DLD1 (cell line): ENCODE results near the gene PIP5K1B.

Experiments
- in situ Hi-C: cut with HindIII; loops from 2 replicates; pipeline ENCODE4 v1.10.0; 2017; ENCODE audit warnings: low sequenced_read_pairs

The PIP5K1B gene

DNA sequence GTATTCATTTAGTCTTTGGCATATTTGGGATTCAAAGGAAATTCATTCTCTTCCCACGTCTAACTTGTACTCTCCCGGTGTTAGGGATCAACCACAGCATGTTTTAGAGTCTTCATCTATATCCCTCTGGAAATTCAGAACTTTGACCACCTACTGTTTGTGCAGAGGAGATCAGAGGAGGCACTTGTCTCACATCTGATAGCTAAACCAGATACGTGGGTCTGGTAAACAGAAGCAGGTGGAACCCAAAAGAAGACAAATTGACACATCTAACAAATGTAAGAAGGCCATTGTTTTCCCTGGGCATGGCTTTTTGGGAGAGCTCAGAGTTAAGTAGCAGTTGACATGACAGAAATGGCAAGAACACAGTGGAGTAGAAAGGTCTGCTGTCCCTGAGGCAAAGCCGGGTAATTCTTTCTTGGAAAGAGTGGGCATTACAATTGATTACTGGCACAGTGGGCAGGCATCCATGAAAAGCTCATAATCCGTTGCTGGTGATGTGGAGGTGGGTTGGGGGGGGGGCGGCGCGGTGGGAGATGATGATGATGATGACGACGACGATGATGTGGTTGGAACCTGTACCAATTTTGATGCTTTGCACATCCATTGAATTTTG, 27.5 kb downstream of the PIP5K1B start:
- in situ Hi-C loops, result no loop called here

DNA sequence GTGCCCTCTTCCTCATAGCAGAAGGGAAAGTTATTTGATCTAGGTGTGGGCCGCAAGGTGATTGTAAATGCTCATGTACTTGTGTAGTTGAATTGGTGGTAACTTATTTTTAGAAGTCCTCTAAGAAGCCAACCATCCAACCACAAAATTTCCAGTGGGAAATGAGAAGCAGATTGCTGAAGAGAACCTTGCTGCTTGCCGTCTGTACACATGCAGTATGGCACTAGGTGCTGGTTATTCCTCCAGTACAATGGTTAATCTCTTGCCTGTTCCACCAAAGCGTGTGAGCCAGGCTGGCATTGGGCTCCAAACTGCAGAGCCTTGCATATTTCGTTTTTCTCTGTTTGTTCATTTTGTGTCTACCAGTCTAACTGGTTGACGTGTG, 28.0 kb downstream of the PIP5K1B start:
- in situ Hi-C loops, result no loop called here

DNA sequence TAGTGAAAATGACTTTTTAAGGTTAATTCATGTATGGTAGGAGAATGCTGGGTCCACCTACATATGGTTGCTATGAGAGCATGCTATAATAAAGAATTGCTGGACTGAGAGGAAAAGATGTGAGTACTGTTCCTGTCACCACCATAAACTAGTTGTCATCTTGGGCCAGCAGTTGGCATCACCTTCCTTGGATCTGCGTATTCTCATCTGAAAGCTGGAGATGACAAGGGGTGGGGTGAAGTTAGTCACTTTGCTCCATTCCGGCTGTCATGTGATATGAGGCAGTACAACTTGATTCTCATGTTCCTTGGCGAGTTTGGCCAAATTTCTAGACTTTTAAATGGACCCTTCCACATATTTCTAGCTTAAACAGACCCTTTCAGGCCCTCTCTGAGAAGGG, 33.3 kb downstream of the PIP5K1B start:
- in situ Hi-C loops, result no loop called here

DNA sequence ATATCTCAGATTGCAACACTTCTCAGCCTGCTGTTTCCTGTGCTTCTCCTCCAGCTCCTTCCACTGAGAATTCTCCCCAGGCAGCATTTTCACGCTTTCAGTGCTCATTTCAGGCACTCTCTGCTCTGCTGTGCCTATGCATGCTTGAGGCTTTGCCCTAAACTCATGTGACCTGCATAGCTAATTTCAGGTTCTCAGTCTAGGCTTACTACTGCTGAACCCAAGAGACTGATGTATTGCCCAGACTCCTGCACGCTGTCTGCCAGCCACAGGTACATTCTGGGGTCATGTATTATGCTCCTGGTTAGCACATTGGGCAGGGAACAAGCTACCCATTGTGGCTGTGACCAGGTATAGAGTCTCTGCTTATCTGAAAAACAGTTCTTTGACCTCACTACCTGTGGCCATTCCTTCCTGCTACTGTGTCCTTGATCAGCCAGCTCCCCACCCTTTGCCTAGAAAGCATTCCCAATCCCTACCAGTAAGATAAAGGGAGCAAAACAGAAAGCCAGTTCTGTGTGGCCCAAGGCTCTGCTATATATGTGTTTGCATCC, 34.7 kb downstream of the PIP5K1B start:
- in situ Hi-C loops, result no loop called here

DNA sequence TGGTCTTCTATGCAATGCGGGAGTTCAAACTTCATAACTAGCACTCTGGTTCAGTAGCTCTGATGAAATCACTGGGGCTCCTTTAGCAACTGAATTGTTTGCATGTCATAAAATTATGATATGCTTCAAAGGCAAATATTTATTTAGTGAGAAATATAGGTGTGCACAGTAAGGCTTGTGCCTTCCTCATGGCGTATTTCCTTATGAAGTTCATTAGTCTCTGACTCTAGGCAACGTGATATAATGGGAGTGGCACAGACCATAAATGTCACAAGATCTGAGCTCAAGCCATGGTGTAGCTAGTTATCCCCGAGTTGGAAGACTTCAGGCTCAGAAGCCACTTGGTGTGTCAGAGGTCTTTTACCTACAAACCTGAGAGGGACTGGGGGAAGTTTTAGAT, 35.5 kb downstream of the PIP5K1B start:
- in situ Hi-C loops, result no loop called here

DNA sequence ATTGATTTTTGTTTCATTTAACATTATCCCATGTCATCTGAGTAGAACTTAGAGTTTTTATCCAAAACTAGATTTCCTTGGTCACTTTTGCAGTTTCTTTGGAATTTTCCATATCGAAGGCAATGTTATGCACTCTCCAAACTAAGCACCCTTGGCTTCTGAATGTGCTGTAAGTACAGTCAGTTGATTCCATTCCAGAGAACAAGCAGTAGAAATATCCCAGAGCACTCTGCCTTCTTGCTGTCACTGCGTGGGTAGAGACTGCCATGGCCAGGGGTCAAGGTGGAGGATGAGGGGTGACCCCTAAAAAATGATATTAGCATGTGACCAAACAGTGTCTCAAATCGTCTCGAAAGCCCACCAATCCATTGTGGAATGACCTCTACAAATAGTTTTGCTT, 36.2 kb downstream of the PIP5K1B start:
- in situ Hi-C loops, result no loop called here

DNA sequence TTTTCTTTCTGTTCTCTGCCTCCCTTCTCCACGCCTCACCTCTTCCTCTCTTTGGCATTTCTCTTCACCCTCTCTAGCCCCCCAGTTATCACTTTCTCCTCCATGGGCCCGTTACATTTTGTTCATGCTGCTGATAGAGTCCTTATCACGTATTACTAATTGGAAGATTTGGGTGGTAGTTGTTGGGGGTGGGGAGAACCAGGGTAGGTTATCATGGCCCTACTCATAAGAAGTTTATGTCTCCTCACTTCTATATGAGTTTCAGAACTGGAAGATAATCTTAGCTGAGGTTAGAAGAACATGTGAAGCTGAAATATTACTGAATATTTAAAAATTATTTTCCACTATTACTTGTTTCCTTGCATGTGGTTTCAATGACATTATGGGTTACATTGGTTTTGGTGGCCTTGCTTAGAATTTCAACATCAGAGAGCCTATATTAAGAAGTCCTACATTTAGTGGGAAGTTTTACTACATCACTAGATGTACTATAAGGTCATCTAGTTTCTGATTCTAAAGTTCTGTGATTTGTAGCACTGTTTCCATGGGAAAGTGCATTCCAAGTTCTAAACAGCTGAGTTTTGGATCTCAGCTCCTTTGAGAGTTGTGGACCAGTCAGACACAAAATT, 36.8 kb downstream of the PIP5K1B start:
- in situ Hi-C loops, result no loop called here

DNA sequence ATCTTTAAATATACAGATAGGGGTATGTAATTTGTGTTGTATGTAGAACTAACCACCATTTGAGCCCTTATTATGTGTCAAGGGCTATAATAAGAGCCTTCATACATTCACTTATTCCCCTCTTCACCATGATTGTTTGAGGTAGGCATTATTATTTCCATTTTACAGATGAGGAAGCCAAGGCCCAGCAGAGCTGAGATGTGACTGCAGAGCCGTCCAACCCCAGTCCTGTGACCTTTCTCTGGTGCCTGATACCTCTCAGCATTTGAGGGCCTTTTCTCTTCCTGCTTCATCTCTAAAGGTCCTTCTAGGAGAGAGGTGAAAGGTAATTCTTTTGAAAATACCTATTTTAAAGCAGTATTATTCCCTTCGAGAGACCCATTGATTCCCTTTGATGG, 37.3 kb downstream of the PIP5K1B start:
- in situ Hi-C loops, result no loop called here

DNA sequence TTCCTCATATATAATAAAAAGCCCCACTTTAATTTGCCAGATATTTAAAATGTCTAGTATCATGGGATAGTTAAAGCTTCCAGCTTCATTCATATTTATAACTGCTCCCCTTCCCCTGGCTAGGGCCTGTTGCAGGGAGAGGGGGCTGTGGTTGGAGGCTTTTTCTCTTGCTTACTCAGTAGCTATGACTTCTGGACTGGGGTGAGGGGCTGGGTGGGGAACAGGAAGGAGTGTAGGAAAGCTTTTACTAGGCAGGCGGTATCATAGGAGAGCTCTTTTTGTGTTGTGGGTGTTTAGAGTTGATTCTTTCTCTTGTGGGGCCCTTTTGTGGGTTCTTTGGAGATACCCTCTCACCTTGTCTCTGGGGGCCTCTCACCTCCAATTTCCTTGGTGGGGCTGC, 39.4 kb downstream of the PIP5K1B start:
- in situ Hi-C loops, result no loop called here

DNA sequence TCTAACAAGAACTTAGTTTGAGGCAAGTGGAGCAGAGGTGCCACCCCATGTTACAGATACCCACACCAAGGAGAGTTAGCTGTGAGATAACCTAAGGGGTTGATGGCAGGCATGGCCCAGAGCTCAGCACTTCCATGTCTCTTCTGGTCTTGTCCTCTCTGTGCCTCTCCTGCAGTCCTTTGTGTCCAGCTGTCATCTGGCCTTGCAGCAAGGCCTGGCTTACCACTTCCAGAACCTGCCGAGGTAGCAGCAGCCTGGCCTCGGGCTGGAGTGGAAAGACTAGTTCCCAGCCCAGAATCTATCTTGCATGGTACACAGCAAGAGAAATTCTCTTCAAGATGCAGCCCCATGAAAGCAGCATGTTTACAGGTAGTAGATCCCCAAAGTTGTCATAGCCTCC, 41.5 kb downstream of the PIP5K1B start:
- in situ Hi-C loops, result no loop called here

DNA sequence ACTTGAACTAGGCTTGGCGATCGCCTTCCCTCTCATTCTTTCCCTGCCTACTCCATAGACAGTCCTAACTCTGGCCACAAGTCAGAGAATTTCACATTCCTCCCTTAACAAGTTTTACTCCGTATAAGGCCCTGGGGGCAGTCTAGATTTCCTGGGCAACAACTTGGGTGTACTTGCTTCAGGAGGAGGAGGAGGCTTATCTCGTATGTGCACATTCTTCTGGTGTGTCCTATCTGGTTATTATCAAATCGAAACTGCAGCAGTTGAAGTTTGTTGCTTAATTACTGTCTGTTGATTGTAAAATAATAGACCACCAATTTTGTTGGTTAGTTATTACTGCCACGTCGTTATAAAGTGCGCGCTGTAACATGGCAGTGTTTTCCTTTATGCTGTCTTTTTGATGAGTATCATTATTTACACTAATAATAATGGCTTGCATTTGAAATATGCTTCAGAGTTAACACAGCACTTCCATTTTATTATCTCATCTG, 42.0 kb downstream of the PIP5K1B start:
- in situ Hi-C loops, result no loop called here

DNA sequence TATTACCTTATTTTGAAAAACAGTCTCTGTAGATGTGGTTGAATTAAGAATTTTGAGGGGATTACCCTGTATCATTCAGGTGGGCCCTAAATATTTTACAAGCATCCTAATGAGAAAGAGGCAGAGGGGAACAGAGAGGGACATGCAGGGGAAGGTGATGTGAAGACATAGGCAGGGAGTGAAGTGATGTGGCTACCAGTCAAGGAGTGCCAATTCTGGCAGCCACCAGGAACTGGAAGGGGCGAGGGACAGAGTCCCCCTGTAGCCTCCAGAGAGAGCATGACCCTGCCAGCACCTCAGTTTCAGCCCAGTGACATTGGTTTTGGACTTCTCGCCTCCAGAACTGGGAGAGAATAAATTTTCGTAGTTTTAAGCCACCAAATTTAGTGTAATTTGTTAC, 44.1 kb downstream of the PIP5K1B start:
- in situ Hi-C loops, result no loop called here

DNA sequence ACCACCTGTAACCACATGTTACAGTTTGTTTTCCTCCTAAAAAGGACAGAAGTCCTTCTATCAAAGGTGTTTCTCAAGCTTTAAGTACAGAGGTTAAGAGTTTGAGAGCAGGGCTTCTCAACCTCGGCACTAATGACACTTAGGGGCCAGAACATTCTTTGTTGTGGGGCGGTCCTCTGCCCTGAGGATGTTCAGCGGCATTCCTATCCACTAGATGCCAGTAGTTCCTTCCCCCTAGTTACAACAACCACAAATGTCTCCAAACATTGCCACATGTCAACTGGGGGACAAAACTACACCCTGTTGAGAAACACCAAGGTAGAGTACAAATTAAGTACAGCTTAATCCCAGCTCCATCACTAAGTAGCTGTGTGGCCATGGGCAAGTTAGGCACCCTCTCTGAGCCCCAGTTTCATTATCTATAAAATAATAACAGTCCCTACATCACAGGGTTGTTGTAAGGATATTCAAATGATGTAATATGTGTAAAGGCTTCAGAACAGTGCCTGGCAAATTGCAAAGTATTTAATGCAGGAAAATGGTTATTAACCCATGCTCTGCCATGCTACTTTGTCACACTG, 44.6 kb downstream of the PIP5K1B start:
- in situ Hi-C loops, result no loop called here

DNA sequence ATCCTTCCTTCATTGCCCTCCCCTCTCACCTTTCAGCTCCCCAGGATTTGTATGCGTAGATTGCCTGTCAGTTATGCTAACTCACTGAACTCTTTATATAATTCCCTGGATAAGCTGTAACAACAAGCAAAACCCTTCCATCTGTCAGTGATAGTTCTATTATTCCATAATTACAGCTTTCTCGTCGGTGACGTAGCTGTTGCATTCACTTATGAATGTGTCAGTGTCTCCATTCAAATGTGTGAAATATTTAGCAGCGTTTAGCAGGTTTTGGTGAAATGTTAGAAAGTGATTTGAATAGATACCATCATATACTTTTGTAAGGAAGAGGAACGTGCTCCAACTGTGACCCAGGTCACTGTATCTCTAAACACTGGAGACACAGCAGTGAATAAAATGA, 45.2 kb downstream of the PIP5K1B start:
- in situ Hi-C loops, result no loop called here

DNA sequence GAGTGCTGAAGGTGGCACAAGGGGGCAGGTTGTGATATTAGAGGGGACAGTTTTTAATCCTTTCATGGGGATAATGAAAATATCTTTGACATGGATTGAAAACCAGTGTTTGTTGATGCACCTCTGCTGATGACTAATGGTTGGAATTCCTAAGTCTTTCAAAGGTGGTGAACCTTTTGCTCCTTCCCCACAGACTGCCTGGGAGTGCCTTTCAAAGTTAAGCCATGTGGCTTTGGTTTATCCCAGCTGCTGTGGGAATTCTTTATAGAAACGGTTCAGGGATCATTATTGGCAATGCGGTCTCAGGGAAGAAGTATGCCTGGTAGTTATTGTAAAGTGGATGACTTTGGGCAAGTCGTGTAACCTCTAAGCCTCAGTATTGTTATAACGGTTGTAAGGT, 45.7 kb downstream of the PIP5K1B start:
- in situ Hi-C loops, result no loop called here

DNA sequence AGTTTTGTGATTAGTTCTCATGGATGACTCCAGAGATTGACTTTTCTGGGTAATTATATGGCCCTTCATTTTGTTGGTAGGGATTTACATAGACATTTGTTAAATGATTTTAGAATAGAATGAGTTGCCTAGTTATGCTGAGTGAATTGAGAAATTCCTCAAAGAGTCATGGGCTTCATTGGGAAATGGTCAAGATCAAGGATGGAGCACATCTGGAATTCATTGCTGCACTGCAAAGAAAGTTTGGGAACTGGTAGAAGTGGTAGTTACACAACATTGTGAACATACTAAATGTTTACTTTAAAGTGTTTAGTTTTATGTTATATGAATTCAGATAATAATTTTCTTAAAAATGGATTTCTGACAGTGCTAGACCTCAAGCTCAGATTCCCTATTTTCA, 46.5 kb downstream of the PIP5K1B start:
- in situ Hi-C loops, result no loop called here

DNA sequence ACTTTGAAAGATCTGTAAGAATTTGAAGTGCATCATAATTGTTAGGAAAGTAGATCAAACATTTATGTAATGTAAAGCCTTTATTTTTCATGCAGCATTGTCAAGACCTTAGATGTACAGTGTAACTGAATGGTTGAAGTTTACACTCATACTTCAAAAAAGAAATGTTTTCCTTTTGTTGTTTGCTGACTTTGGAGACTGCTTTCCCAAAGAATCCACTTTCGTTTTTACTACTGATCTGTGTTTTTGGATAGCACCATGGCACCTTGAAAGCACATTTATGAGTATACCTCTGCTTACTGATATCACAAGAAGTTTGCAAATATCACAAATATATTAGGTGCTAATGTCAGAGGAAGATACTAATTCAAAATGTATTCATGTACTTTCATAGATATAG, 50.0 kb downstream of the PIP5K1B start:
- in situ Hi-C loops, result no loop called here

DNA sequence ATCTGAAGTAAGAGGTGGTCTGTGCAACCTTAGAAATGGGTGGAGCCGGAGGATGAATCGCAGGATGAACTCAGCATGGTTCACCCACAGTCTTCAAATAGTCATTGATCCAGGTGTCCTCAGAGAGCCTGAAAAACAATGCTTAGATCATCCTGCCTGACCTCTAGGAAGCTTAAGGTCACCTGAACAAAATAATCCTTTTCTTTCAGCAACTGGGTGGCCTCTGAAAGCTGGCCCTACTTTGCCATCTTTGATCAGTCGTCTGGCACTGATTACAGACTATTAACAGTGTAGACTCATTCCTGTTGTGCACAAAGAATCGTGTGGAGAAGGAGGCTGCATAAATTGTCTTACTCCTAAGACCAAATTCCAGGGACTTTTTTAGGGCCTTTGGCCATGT, 50.7 kb downstream of the PIP5K1B start:
- in situ Hi-C loops, result no loop called here

DNA sequence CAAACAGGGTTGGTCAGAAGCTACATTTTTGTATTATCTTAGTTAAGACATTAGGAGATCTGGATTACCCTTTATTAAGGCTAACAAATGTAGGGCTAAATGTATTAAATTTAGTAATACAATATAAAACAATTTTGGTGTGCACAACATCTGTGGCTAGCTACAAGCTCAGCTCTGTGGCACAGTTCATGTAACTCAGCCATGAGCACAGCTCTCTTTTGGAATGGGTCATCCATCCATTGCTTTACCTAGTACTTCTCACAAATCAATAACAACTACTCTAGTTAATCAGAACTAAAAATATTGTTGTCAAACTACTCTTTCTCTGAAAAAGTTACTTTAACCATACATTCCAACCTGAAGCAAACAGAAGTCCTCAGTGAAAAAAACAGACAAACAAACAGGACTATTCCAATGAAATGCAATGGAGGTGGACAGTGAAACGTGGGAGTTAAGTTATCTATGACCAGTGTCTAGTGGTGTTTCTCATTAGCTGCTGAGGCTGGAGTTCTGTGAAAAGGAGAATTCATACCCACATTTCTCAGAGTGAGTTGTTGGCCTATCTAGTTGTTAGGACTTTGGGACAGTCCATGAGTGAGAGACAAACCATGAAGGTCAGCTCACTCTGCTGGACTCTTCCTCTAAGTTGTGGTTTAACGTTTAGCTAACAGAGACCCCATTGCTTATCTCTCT, 55.1 kb downstream of the PIP5K1B start:
- in situ Hi-C loops, result loop anchor here (10.0 kb wide), 1 partner anchor 205 kb away; no protein-coding TSS in a partner anchor

DNA sequence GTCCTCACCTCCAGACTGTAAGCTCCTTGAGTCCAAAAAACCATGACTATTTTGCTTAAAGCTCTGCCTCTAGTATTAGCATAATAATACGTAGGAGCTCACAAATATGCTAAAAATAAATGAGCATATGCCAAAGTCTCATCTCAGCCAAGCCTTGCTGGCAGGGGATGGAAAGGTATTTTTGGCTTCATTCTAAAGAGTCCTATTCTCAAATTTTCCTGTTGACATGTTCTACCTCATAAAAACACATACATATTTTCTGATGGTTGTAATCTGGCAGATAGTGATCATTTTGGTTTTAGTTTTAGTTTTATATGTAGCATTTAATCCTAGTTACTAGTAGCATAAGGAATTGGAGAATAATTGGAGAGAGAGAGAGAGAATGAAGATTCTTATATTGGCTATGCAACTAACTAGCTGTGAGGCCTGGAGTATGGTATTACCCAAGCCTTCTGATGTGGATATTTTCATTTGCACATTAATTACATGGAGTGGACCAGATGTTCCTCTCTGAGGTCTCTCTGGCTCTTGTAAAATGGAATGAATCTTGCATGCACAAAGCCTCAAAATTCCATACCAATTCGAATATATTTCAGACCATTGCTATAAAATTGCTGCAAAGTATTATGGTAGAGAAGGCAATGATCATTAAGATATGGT, 55.8 kb downstream of the PIP5K1B start:
- in situ Hi-C loops, result loop anchor here (10.0 kb wide), 1 partner anchor 204 kb away; no protein-coding TSS in a partner anchor

DNA sequence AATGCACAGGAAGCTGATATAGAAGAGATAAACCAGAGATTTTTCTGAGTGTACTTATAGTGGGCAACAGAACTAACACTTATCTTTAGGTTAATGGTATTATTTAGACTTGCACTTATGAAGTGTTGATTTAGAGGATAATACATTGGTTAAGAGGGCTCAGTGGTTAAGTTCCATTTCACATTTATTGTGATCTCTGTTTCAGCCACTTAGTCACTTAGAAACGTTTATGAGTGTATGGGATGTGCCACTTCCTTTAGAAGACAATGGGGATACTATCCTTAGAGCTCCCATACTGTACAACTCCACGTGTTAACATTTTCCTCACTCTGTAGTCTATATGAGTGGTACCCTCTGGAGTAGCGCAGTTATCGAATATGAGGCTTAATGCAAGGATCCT, 57.5 kb downstream of the PIP5K1B start:
- in situ Hi-C loops, result loop anchor here (10.0 kb wide), 1 partner anchor 202 kb away; no protein-coding TSS in a partner anchor
